Fibroblast of lung (primary cell): ENCODE results near the gene NIFK. TPM values are rescaled to one million over a fixed set of nuclear protein-coding genes. Genes with fewer than 3 reads are reported as not detected.

Experiments
- DNase-seq, 2 donors: peaks; one replicate each; pipeline versions ENCODE4 v3.0.0 to v3.0.0-alpha.2; 2010; ENCODE audit warnings: low read depth in 2 of 2
- H2AFZ ChIP-seq: 2 replicates; pipeline ENCODE4 v1.5.1; 2012; ENCODE audit warnings: low read length, control low read depth, inconsistent platforms
- H3K27ac ChIP-seq: 2 replicates; pipeline ENCODE4 v1.5.1; 2011; ENCODE audit warnings: low read length, control low read depth; ENCODE audit not compliant: insufficient read depth
- H3K27me3 ChIP-seq: 2 replicates; pipeline ENCODE4 v1.5.1; 2011; ENCODE audit warnings: mild to moderate bottlenecking, low read length; ENCODE audit not compliant: control insufficient read depth, insufficient read depth
- H3K36me3 ChIP-seq: 2 replicates; pipeline ENCODE4 v1.5.1; 2011; ENCODE audit warnings: low read length; ENCODE audit not compliant: control insufficient read depth, insufficient read depth
- H3K4me1 ChIP-seq: 2 replicates; pipeline ENCODE4 v1.5.1; 2011; ENCODE audit warnings: low read length; ENCODE audit not compliant: control insufficient read depth, insufficient read depth; ENCODE audit errors: extremely low read depth
- H3K4me2 ChIP-seq: 2 replicates; pipeline ENCODE4 v1.5.1; 2011; ENCODE audit warnings: low read length, control low read depth; ENCODE audit not compliant: insufficient read depth; ENCODE audit errors: extremely low read depth
- H3K4me3 ChIP-seq, 4 experiments: fragments of 200-600 bp in 1 of 4; sonication (generic) in 1 of 4; replicated peaks in 1 of 4; 2 replicates each; pipeline ENCODE4 v1.5.1; 2011 to 2016; ENCODE audit warnings: low read length in 4 of 4, low read depth in 3 of 4, mild to moderate bottlenecking in 3 of 4, control low read depth in 2 of 4, inconsistent platforms in 1 of 4, mixed read lengths in 1 of 4; ENCODE audit not compliant: insufficient read depth in 1 of 4; ENCODE audit errors: control extremely low read depth in 1 of 4
- H3K79me2 ChIP-seq: 2 replicates; pipeline ENCODE4 v1.5.1; 2012; ENCODE audit warnings: mild to moderate bottlenecking, low read length, inconsistent platforms; ENCODE audit not compliant: control insufficient read depth, insufficient read depth
- H3K9ac ChIP-seq: 2 replicates; pipeline ENCODE4 v1.5.1; 2011; ENCODE audit warnings: mild to moderate bottlenecking, low read length, control low read depth; ENCODE audit not compliant: insufficient read depth
- H3K9me3 ChIP-seq: 2 replicates; pipeline ENCODE4 v1.5.1; 2012; ENCODE audit warnings: low read depth, low read length; ENCODE audit not compliant: control insufficient read depth, insufficient read depth
- H4K20me1 ChIP-seq: 2 replicates; pipeline ENCODE4 v1.5.1; 2011; ENCODE audit warnings: low read length; ENCODE audit not compliant: control insufficient read depth, insufficient read depth; ENCODE audit errors: extremely low read depth
- CTCF ChIP-seq, 2 donors: IDR thresholded peaks in 1 of 2; conservative IDR thresholded peaks in 1 of 2; 1 replicate in 1 of 2; 2 replicates in 1 of 2; pipeline ENCODE4 v1.5.1; 2011 to 2012; ENCODE audit warnings: low read length in 2 of 2, control low read depth in 1 of 2, inconsistent platforms in 1 of 2, low read depth in 1 of 2, mild to moderate bottlenecking in 1 of 2
- EZH2 ChIP-seq: IDR thresholded peaks from 2 replicates; pipeline ENCODE4 v1.5.1; 2012; ENCODE audit warnings: low read length, control low read depth, mild to moderate bottlenecking; ENCODE audit errors: missing control alignments
- polyA plus RNA-seq, 2 donors: library from polyadenylated mRNA; depleted of rRNA in 1 of 2; stranded (reverse) in 1 of 2; unstranded in 1 of 2; fragments of >200 nt; gene quantifications; 2 replicates each; pipeline ENCODE4 v1.2.1, GENCODE V29; 2011 to 2012; ENCODE audit warnings: missing spikeins in 1 of 2
- total RNA-seq: library from RNA; depleted of rRNA; stranded (reverse); fragments of >200 nt; gene quantifications from 2 replicates; pipeline ENCODE4 v1.2.1, GENCODE V29; 2014

Gene NIFK
- total and polyA plus RNA-seq, 2 donors (not counting 1 experiment from before 2014, with no cell fraction given): 30.7 to 47.4 TPM

GRCh38 chr2:121690095-121690494 lies 46.6 kb downstream of the NIFK start:
- TF ChIP-seq EZH2 (no peak), CTCF (conservative IDR thresholded peaks at IDR 0.05 in 1 of 2, IDR thresholded peaks at IDR 0.05 in 1 of 2; ENCODE audit: low read depth in 1 of 2, low read length in 2 of 2) (no peak)
- Histone ChIP-seq H4K20me1 (no peaks in the 10 kb centered on the region), H3K4me2 (no peak overlapping the region), H3K36me3 (no peaks in the 10 kb centered on the region), H3K4me1 (no peaks in the 10 kb centered on the region), H3K9me3 (no peaks in the 10 kb centered on the region), H3K9ac (no peak overlapping the region), H3K27ac (no peak overlapping the region), H3K27me3 (no peaks in the 10 kb centered on the region), H2AFZ (no peak overlapping the region), H3K79me2 (no peaks in the 10 kb centered on the region), H3K4me3 (no peak overlapping the region)
- DNase-seq: no peak

GRCh38 chr2:121689356-121689755 lies 47.3 kb downstream of the NIFK start:
- no peaks in the 10 kb centered on the region for H3K27me3 ChIP-seq
- no peaks in the 10 kb centered on the region for H3K36me3 ChIP-seq
- peak; percentile 46 to 81 for DNase-seq
- H3K27ac ChIP-seq: no peak overlapping the region
- H3K4me3 ChIP-seq: no peak overlapping the region
- H3K79me2 ChIP-seq: no peaks in the 10 kb centered on the region
- no peak overlapping the region for H3K9ac ChIP-seq
- H3K4me2 ChIP-seq: no peak overlapping the region
- no peaks in the 10 kb centered on the region for H4K20me1 ChIP-seq
- no peaks in the 10 kb centered on the region for H3K4me1 ChIP-seq
- TF ChIP-seq CTCF (conservative IDR thresholded peaks at IDR 0.05 in 1 of 2, IDR thresholded peaks at IDR 0.05 in 1 of 2; ENCODE audit: low read depth in 1 of 2, low read length in 2 of 2) (peak; percentile 60), EZH2 (no peak)
- H3K9me3 ChIP-seq: no peaks in the 10 kb centered on the region
- no peak overlapping the region for H2AFZ ChIP-seq

- H3K4me3 ChIP-seq: no peak overlapping the region
- H3K27me3 ChIP-seq: no peaks in the 10 kb centered on the region
- no peaks in the 10 kb centered on the region for H3K4me1 ChIP-seq
- no peak for TF ChIP-seq EZH2
- no peak for TF ChIP-seq CTCF (conservative IDR thresholded peaks at IDR 0.05 in 1 of 2, IDR thresholded peaks at IDR 0.05 in 1 of 2; ENCODE audit: low read depth in 1 of 2, low read length in 2 of 2)
- no peak for DNase-seq
- H3K36me3 ChIP-seq: no peaks in the 10 kb centered on the region
- no peak overlapping the region for H3K27ac ChIP-seq
- no peaks in the 10 kb centered on the region for H3K79me2 ChIP-seq
- H3K4me2 ChIP-seq: no peak overlapping the region
- no peaks in the 10 kb centered on the region for H3K9me3 ChIP-seq
- H4K20me1 ChIP-seq: no peaks in the 10 kb centered on the region
- no peak overlapping the region for H2AFZ ChIP-seq
- no peak overlapping the region for H3K9ac ChIP-seq
Measured at GRCh38 chr2:121688820-121689219, 47.9 kb downstream of the NIFK start.
